HG02763 (cell line): ENCODE measurements around the gene FERMT2.
"Not testable (repeated sequence)": the region's sequence is repeated elsewhere in the genome, so short reads cannot be mapped to it uniquely, and the experiment has no call there.

Source experiments
- ATAC-seq: cut with Tn5 transposase; IDR thresholded peaks from one replicate; pipeline ENCODE4 v1.9.1; 2021; ENCODE audit warnings: mild to moderate bottlenecking, moderate library complexity; ENCODE audit not compliant: unreplicated experiment

The FERMT2 gene

GRCh38 chr14:52868911-52869618 lies 81.8 kb downstream of the FERMT2 start:
- ATAC-seq = no peak

- not testable (repeated sequence) for ATAC-seq
Observed at GRCh38 chr14:52864893-52865292, 86.0 kb downstream of the FERMT2 start.

- no peak for ATAC-seq
Observed at GRCh38 chr14:52863334-52863700, 87.5 kb downstream of the FERMT2 start.

GRCh38 chr14:52862632-52863333 lies 88.1 kb downstream of the FERMT2 start:
- no peak for ATAC-seq

- no peak for ATAC-seq
Observed at GRCh38 chr14:52861403-52861802, 89.4 kb downstream of the FERMT2 start.

- ATAC-seq = no peak
Observed at GRCh38 chr14:52860910-52861309, 89.9 kb downstream of the FERMT2 start.

- ATAC-seq = no peak
Observed at GRCh38 chr14:52860209-52860608, 90.6 kb downstream of the FERMT2 start.

GRCh38 chr14:52856139-52856538 lies 94.7 kb downstream of the FERMT2 start:
- ATAC-seq = no peak

GRCh38 chr14:52853522-52853854 lies 97.4 kb downstream of the FERMT2 start:
- no peak for ATAC-seq

- ATAC-seq = no peak
Observed at GRCh38 chr14:52852810-52853521, 97.9 kb downstream of the FERMT2 start.

- no peak for ATAC-seq
Observed at GRCh38 chr14:52850451-52850909, 100.4 kb downstream of the FERMT2 start.

GRCh38 chr14:52848626-52849025 lies 102.2 kb downstream of the FERMT2 start:
- ATAC-seq = no peak

GRCh38 chr14:52846591-52846990 lies 104.3 kb downstream of the FERMT2 start:
- no peak for ATAC-seq

- ATAC-seq = no peak
Observed at GRCh38 chr14:52845081-52845480, 105.8 kb downstream of the FERMT2 start.

GRCh38 chr14:52844262-52845060 lies 106.4 kb downstream of the FERMT2 start:
- no peak for ATAC-seq

- ATAC-seq = no peak
Observed at GRCh38 chr14:52840877-52841276, 110.0 kb downstream of the FERMT2 start.

GRCh38 chr14:52837451-52837850 lies 113.4 kb downstream of the FERMT2 start:
- ATAC-seq = no peak

GRCh38 chr14:52836063-52836462 lies 114.8 kb downstream of the FERMT2 start:
- ATAC-seq = no peak

GRCh38 chr14:52835122-52835903 lies 115.5 kb downstream of the FERMT2 start:
- no peak for ATAC-seq

- no peak for ATAC-seq
Observed at GRCh38 chr14:52834440-52834842, 116.4 kb downstream of the FERMT2 start.
